Smooth muscle cell of the pulmonary artery (primary cell): ENCODE results near the gene IL17RD. TPM values are rescaled to one million over a fixed set of nuclear protein-coding genes. Genes with fewer than 3 reads are reported as not detected.

Experiments
- total RNA-seq: library from RNA; depleted of rRNA; stranded (reverse); fragments of >200 nt; gene quantifications from 2 replicates; pipeline ENCODE4 v1.2.3, GENCODE V29; 2014

The IL17RD gene
- total RNA-seq = 3.4 and 8.3 TPM in 2 replicates

DNA sequence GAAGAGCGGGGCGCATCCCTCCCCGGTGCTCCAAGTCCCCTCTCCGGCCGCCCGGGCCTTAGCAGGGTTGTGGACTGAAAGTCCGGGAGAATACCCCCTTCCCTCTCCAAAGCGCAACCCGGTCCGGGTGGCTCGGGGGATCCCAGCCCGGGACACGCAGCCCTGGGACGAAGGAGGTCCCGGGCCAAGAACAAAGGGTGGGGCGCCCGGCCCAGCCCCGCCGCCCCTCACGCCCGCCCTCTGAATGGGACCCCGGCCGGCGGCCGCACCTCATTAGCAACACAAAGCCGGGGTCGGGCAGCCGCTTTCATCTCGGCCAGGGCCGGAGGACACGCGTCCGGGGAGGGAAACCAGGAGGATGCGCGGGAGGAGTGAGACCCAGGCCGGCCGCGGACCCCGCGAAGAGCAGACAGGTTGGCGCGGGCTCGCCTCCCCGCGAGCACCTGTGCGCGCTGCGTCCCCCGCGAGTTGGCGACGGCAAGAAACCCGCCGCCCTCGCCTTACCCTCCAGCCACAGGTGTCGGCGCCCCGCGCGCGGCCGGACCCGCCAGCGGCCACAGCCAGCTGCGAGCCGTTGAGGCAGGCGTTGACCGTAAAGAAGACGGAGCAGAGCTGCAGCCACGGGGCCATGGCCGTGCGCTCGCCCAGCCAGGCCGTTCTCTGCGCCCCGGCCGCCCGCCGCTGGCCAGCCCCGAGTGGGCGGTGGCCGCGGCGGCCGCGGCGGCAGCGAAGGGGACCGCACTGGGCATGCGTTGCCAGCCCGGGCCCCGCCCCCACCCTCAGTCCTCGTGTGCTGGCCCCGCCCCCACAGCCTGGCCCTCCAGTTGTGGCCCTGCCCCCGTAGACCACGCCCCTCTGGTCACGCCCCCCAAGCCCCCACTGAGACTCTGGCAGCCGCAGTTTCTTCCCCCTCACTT is at the start of gene IL17RD:
IL17RD (minus strand) TSS at position 697 of the 917 bp plus-strand sequence; CDS start at position 630, 67 bp downstream.

DNA sequence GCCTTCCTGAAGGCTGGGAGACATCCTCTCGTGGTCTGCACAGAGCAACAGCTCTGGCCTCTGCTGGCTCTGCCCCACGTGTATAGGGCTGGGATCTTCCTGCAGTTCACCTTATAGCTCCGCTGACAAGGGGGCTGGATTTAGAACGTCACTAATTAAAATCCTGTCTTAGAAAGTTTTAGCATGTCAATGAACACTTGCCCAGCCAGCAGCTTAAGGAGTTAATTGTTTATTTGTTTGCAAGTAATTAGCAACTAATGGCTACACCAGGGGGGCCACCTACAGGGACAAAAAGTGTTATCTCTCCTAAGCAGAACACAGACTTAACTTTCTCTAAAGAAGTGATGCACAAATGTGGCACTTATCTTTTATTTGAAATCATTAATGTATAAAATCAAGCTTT is 34.7 kb upstream of the IL17RD start, which contains the start of gene HESX1:
HESX1 (minus strand) TSS at position 84 of the 403 bp plus-strand sequence; CDS start at position 24, 60 bp downstream.

DNA sequence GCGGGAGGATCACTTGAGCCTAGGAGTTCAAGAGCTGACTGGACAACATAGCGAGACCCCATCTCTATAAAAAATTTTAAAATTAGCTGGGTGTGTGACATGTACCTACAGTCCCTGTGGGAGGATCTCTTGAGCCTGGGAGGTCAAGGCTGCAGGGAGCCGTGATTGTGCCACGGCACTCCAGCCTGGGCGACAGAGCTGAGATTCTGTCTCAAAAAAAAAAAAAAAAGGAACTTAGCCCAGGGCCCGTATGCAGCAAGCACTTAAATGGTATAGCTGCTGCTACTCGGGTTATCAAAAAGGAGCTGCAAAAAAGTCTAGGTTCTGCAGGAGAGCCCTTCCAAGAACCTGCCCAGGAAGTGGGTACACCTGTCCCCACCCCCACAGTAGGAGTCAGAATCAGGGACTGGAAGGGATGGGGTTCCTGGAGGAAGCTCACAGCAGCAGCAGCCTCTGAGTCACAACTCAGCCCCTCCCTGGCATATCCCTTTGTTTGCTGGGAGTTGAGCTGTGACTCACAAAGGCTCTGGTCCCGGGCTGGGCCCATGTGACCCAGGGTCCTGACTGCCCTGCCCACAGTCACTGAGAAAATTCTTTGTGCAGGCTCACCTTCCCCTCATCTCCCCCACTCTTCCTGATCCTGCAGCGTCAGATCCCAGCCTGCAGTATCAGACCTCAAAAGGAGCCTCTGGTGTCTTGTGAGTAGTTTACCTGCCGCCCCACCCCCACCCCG is 104.9 kb downstream of the IL17RD start, which contains the start of gene SPATA12:
SPATA12 (plus strand) TSS at position 576 of the 733 bp plus-strand sequence. CDS start 13,031 bp downstream, outside the sequence.

Other genes starting within 250 kb of the IL17RD start
- 0.10 TPM in 1 of 2 replicates, not detected in the other for gene SPATA12, start 104.7 kb downstream of the IL17RD start, total RNA-seq
- 0.17 TPM in 1 of 2 replicates, not detected in the other for gene HESX1, start 34.6 kb upstream of the IL17RD start, total RNA-seq
- 49.1 and 57.5 TPM in 2 replicates for gene APPL1, start 62.4 kb upstream of the IL17RD start, total RNA-seq
- gene ASB14, start 127.3 kb upstream of the IL17RD start, total RNA-seq = not detected in 2 replicates